OCI-LY7 (cell line): ENCODE measurements around the gene RPS6KA2. TPM values are rescaled to one million over a fixed set of nuclear protein-coding genes. Genes with fewer than 3 reads are reported as not detected.

Experiments
- BruUV-seq: library from RNA; stranded (reverse); fragments of 400-500 nt; replicated peaks from 2 replicates; lab custom pipeline; 2021; lab: Mats Ljungman, UMichigan
- CTCF ChIA-PET: fragments of 300-600 bp; sonication (Branson Sonifier 250); formaldehyde crosslinking; loops from one replicate; lab custom pipeline; 2022; ENCODE audit warnings: antibody characterized with exemption; ENCODE audit not compliant: unreplicated experiment; lab: Charles Lee
- POLR2A ChIA-PET: fragments of 300-600 bp; sonication (Branson Sonifier 250); formaldehyde crosslinking; loops from one replicate; lab custom pipeline; 2022; ENCODE audit warnings: antibody characterized with exemption; lab: Charles Lee
- DNase-seq: peaks from one replicate; pipeline ENCODE4 v3.0.0-alpha.2; 2015; ENCODE audit warnings: low spot score
- H2AFZ ChIP-seq: fragments of 200-600 bp; sonication (generic), shearing (Covaris generic); 2 replicates; pipeline ENCODE4 v1.6.1; 2014; ENCODE audit warnings: mild to moderate bottlenecking, antibody characterized with exemption, low read length, moderate library complexity
- H3K27ac ChIP-seq: fragments of 200-600 bp; sonication (generic); 2 replicates; pipeline ENCODE4 v1.5.1; 2014; ENCODE audit warnings: mixed run types, low read depth, mild to moderate bottlenecking, moderate library complexity, low read length, inconsistent platforms; ENCODE audit not compliant: poor library complexity, severe bottlenecking
- H3K36me3 ChIP-seq: fragments of 200-600 bp; sonication (generic); 2 replicates; pipeline ENCODE4 v1.6.1; 2014; ENCODE audit warnings: mild to moderate bottlenecking, antibody characterized with exemption, low read length, moderate library complexity, mixed read lengths; ENCODE audit not compliant: insufficient read depth
- H3K4me1 ChIP-seq: fragments of 200-600 bp; sonication (generic); 2 replicates; pipeline ENCODE4 v1.5.1; 2014; ENCODE audit warnings: mild to moderate bottlenecking, low read length; ENCODE audit not compliant: insufficient read depth, poor library complexity, severe bottlenecking
- H3K4me2 ChIP-seq: fragments of 200-600 bp; sonication (generic); 2 replicates; pipeline ENCODE4 v1.6.1; 2014; ENCODE audit warnings: mild to moderate bottlenecking, low read length
- H3K4me3 ChIP-seq: fragments of 200-600 bp; sonication (generic); 2 replicates; pipeline ENCODE4 v1.5.1; 2014; ENCODE audit warnings: mild to moderate bottlenecking, low read depth, low read length; ENCODE audit not compliant: poor library complexity, severe bottlenecking
- H3K79me2 ChIP-seq: fragments of 200-600 bp; sonication (generic); 2 replicates; pipeline ENCODE4 v1.6.1; 2016; ENCODE audit warnings: low read depth, mild to moderate bottlenecking, low read length, moderate library complexity, mixed read lengths; ENCODE audit not compliant: insufficient read depth
- H3K9me2 ChIP-seq: fragments of 200-600 bp; sonication (generic); 2 replicates; pipeline ENCODE4 v1.6.1; 2016; ENCODE audit warnings: mild to moderate bottlenecking, low read length, mixed read lengths; ENCODE audit not compliant: insufficient read depth
- H3K9me3 ChIP-seq: fragments of 200-600 bp; sonication (generic); 2 replicates; pipeline ENCODE4 v1.6.1; 2014; ENCODE audit warnings: mild to moderate bottlenecking, mixed run types, low read length, mixed read lengths
- H4K20me1 ChIP-seq: fragments of 200-600 bp; sonication (generic); 2 replicates; pipeline ENCODE4 v1.6.1; 2014; ENCODE audit warnings: mild to moderate bottlenecking, antibody characterized with exemption, low read length, moderate library complexity, mixed read lengths; ENCODE audit not compliant: insufficient read depth
- EZH2phosphoT487 ChIP-seq: fragments of 200-600 bp; sonication (generic); IDR thresholded peaks from 2 replicates; pipeline ENCODE4 v1.6.1; 2018; ENCODE audit warnings: low read depth, borderline replicate concordance, mild to moderate bottlenecking, mixed run types, antibody characterized with exemption, low read length, moderate library complexity, mixed read lengths
- intact Hi-C: fragments of 100-400 bp; cut with micrococcal nuclease; formaldehyde crosslinking; loops from one replicate; pipeline ENCODE4 v1.10.0; 2022; ENCODE audit not compliant: unreplicated experiment
- total RNA-seq, 2 experiments: library from RNA; depleted of rRNA in 1 of 2; stranded (reverse); fragments of >200 nt in 1 of 2; shearing (Covaris generic) in 1 of 2; gene quantifications; 2 replicates each; pipeline ENCODE4 v1.2.3, GENCODE V29; 2014 to 2022
- TF ChIP-seq, protein P1 (sequence below): fragments of 200-600 bp; sonication (generic); conservative IDR thresholded peaks from 2 replicates; pipeline ENCODE4 v1.5.1; 2014; ENCODE audit warnings: mild to moderate bottlenecking, antibody characterized with exemption, low read length, moderate library complexity, mixed read lengths

RPS6KA2 gene
- total RNA-seq, 2 experiments from 2014 or later = 0.69 to 1.9 TPM

DNA sequence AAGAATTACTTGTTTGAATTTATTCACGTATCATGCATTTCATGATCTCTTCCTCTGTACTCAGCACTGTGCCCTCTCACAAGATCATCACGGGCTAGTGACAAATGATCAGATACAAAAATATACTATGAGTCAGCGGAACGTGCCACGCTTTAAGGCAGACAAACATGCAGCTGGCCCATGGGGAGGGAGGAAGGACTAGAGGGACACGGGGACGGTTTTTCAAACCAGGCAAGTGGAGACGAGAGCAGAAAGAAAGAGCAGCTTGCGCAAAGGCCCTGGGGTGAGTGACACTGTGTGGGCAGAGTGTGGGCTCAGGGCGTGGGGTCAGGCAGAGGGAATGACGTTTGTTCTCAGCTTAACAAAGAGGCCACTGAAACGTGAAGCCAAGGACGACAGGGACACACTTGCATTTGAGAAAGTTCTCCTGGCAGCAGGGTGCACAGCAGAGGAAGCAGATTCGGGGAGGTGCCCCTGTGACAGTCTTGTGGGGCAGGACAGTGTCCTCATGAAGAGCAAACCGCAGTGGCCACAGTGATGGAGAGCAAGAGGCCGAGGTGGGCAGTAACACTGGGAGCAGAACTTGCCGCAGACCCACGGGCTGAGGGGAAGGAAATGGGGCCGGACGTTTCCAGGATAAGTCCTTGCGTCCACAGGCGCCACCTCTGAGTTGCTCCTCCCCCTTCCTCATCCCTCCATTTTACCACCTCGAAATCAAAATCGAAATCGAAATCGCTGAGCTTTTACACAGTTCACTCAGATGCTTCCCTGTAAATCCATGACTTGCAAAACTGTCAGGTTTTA, 6.9 kb upstream of the RPS6KA2 start:
- Histone ChIP-seq H3K4me3 (no peak overlapping the region), H3K27ac (no peak overlapping the region), H3K36me3 (no peaks in the 10 kb centered on the region), H2AFZ (no peak overlapping the region), H3K79me2 (no peaks in the 10 kb centered on the region), H4K20me1 (no peaks in the 10 kb centered on the region), H3K9me2 (no peaks in the 10 kb centered on the region), H3K4me1 (no peaks in the 10 kb centered on the region), H3K9me3 (no peaks in the 10 kb centered on the region), H3K4me2 (no peak overlapping the region)
- CTCF ChIA-PET = no interaction called here
- intact Hi-C loops = no loop called here
- DNase-seq = no peak
- TF ChIP-seq, protein P1, sequence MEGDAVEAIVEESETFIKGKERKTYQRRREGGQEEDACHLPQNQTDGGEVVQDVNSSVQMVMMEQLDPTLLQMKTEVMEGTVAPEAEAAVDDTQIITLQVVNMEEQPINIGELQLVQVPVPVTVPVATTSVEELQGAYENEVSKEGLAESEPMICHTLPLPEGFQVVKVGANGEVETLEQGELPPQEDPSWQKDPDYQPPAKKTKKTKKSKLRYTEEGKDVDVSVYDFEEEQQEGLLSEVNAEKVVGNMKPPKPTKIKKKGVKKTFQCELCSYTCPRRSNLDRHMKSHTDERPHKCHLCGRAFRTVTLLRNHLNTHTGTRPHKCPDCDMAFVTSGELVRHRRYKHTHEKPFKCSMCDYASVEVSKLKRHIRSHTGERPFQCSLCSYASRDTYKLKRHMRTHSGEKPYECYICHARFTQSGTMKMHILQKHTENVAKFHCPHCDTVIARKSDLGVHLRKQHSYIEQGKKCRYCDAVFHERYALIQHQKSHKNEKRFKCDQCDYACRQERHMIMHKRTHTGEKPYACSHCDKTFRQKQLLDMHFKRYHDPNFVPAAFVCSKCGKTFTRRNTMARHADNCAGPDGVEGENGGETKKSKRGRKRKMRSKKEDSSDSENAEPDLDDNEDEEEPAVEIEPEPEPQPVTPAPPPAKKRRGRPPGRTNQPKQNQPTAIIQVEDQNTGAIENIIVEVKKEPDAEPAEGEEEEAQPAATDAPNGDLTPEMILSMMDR = no peak
- no peak for TF ChIP-seq EZH2phosphoT487
- POLR2A ChIA-PET = no interaction called here
- no TSS peak for BruUV-seq

GRCh38 chr6:166632731-166633130, 5.7 kb upstream of the RPS6KA2 start:
- Histone ChIP-seq H3K9me2 (no peaks in the 10 kb centered on the region), H3K4me1 (peaks cover 6% of the 10 kb centered on the region), H3K4me2 (no peak overlapping the region), H3K79me2 (no peaks in the 10 kb centered on the region), H3K36me3 (no peaks in the 10 kb centered on the region), H3K27ac (no peak overlapping the region), H3K4me3 (no peak overlapping the region), H4K20me1 (no peaks in the 10 kb centered on the region), H2AFZ (no peak overlapping the region), H3K9me3 (no peaks in the 10 kb centered on the region)
- BruUV-seq = no TSS peak
- no peak for DNase-seq
- CTCF ChIA-PET = no interaction called here
- POLR2A ChIA-PET = interaction anchor here (0.7 kb wide), 2 partner anchors 13 to 64 kb away, joined by 3 to 5 read pairs; no protein-coding TSS in a partner anchor
- no peak for TF ChIP-seq EZH2phosphoT487
- TF ChIP-seq, protein P1 = no peak
- intact Hi-C loops = no loop called here

GRCh38 chr6:166630462-166630861, 3.4 kb upstream of the RPS6KA2 start:
- H3K36me3 ChIP-seq = no peaks in the 10 kb centered on the region
- H2AFZ ChIP-seq = no peak overlapping the region
- H3K4me1 ChIP-seq = peaks cover 6% of the 10 kb centered on the region
- CTCF ChIA-PET = no interaction called here
- no peak overlapping the region for H3K4me3 ChIP-seq
- no peak for DNase-seq
- no peaks in the 10 kb centered on the region for H3K9me3 ChIP-seq
- no TSS peak for BruUV-seq
- no peak overlapping the region for H3K27ac ChIP-seq
- no peak for TF ChIP-seq EZH2phosphoT487
- TF ChIP-seq, protein P1 = no peak
- H4K20me1 ChIP-seq = no peaks in the 10 kb centered on the region
- POLR2A ChIA-PET = interaction anchor here (1.1 kb wide), 1 partner anchor 9 kb away, joined by 3 read pairs; no protein-coding TSS in a partner anchor
- no peaks in the 10 kb centered on the region for H3K9me2 ChIP-seq
- intact Hi-C loops = no loop called here
- H3K4me2 ChIP-seq = no peak overlapping the region
- no peaks in the 10 kb centered on the region for H3K79me2 ChIP-seq
